ENCODE results near the gene CLRN1. TPM values are rescaled to one million over a fixed set of nuclear protein-coding genes. Genes with fewer than 3 reads are reported as not detected.
"Not testable (repeated sequence)": the region's sequence is repeated elsewhere in the genome, so short reads cannot be mapped to it uniquely, and the experiment has no call there.

Gene CLRN1
- total and polyA plus RNA-seq, 4 donors: not detected

DNA sequence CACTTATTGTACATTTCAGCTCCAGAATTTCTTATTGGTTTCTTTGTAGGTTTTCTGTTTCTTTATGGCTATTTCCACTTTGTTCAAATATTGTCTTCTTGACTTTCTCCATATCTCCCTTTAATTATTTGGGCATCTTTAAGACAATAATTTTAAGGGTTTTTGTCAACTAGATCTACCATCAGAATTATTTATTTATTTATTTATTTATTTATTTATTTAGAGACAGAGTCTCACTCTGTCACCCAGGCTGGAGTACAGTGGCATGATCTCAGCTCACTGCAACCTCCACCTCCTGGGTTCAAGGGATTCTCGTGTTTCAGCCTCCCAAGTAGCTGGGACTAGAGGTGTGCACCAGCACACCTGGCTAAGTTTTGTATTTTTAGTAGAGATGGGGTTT lies 15.9 kb upstream of the CLRN1 start:
- H3K4me1 ChIP-seq (ENCODE audit: control insufficient read depth in 1 of 2, insufficient read depth in 2 of 2, low read length in 2 of 2); intact Hi-C loops (cut with DNase I); H3K9me3 ChIP-seq (ENCODE audit: control insufficient read depth, low read length); ATAC-seq (ENCODE audit: low FRiP score); H3K36me3 ChIP-seq (ENCODE audit: control insufficient read depth in 1 of 2, insufficient read depth in 2 of 2, low read length in 1 of 2); DNase-seq; H3K27me3 ChIP-seq (ENCODE audit: control insufficient read depth in 1 of 2, insufficient read depth in 2 of 2, low read length in 1 of 2); H3K4me3 ChIP-seq (ENCODE audit: low read length in 2 of 2); H3K27ac ChIP-seq (ENCODE audit: low read depth in 1 of 2, low read length in 2 of 2): not testable (repeated sequence)
- 85 to 92% methylated on average over 1 of the region's 1 CpG for WGBS, 2 donors

DNA sequence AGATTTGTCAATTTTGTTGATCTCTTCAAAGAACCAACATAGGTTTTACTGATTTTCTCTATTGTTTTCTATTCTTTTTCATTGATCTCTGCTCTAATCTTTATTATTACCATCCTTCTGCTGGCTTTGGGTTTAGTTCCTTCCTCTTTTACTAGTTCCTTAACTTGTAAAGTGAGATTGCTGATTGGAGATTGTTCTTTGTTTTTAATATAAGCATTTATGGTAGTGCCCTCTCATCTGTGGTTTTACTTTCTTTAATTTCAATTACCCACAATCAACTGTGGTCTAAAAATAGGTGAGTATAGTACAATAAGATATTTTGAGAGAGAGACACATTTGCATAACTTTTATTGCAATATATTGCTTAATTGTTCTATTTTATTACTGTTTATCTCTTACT lies 13.2 kb upstream of the CLRN1 start:
- DNase-seq (no peak), ATAC-seq (ENCODE audit: low FRiP score) (no peak)
- Histone ChIP-seq H3K4me1 (ENCODE audit: control insufficient read depth in 1 of 2, insufficient read depth in 2 of 2, low read length in 2 of 2) (no peaks in the 10 kb centered on the region), H3K9me3 (ENCODE audit: control insufficient read depth, low read length) (peaks cover 1% of the 10 kb centered on the region), H3K27me3 (ENCODE audit: control insufficient read depth in 1 of 2, insufficient read depth in 2 of 2, low read length in 1 of 2) (no peaks in the 10 kb centered on the region), H3K4me3 (ENCODE audit: low read length in 2 of 2) (no peak overlapping the region), H3K27ac (ENCODE audit: low read depth in 1 of 2, low read length in 2 of 2) (no peak overlapping the region), H3K36me3 (ENCODE audit: control insufficient read depth in 1 of 2, insufficient read depth in 2 of 2, low read length in 1 of 2) (no peaks in the 10 kb centered on the region)
- intact Hi-C loops (cut with DNase I): no loop called here

DNA sequence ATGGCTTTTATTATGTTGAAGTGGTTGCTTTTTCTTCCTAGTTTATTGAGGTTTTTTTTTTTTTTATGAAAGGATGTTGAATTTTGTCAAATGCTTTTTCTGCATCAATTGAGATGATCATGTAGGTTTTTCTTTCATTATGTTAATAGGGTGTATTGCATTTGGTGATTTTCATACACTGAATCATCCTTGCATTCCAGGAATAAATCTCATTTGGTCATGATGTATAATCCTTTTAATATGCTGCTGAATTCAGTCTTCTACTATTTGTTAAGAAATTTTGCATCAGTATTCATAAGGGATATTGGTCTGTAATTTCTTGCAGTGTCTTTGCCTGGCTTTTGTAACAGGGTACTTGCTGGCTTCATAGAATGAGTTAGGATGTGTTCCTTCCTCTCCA lies 11.5 kb upstream of the CLRN1 start:
- Histone ChIP-seq H3K4me3 (ENCODE audit: low read length in 2 of 2) (no peak overlapping the region), H3K36me3 (ENCODE audit: control insufficient read depth in 1 of 2, insufficient read depth in 2 of 2, low read length in 1 of 2) (no peaks in the 10 kb centered on the region), H3K27ac (ENCODE audit: low read depth in 1 of 2, low read length in 2 of 2) (no peak overlapping the region), H3K27me3 (ENCODE audit: control insufficient read depth in 1 of 2, insufficient read depth in 2 of 2, low read length in 1 of 2) (no peaks in the 10 kb centered on the region), H3K9me3 (ENCODE audit: control insufficient read depth, low read length) (no peaks in the 10 kb centered on the region), H3K4me1 (ENCODE audit: control insufficient read depth in 1 of 2, insufficient read depth in 2 of 2, low read length in 2 of 2) (no peaks in the 10 kb centered on the region)
- intact Hi-C loops (cut with DNase I): no loop called here
- ATAC-seq (ENCODE audit: low FRiP score) (no peak), DNase-seq (no peak)

DNA sequence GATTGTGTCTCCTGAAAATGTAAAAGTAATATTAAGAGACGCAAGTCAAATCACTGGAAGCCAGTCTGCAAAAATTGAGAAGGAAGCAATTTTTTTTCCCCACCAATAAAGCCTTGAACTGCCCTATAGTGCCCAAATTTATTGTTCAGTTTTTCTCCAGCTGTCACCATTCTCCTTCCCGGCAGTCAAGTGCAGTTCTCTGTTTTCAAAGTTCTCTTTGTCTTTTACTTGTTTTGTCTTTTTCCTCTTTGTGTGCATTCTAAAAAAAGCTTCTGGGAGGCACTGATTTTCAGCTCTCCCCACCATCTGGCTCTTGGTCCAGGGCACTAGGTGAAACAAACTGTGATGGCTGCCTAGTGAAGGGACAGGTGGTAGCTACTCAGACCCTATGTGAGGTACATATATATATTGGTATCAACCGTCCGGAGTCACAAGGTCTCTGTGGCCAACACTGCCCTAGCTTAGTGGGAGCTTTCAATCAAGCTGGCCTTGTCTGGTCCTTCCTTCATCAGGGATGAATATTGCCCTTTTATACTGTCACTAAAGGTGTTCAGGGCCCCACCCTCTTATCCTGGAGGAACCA lies 6.1 kb upstream of the CLRN1 start:
- no peaks in the 10 kb centered on the region for H3K27me3 ChIP-seq (ENCODE audit: control insufficient read depth in 1 of 2, insufficient read depth in 2 of 2, low read length in 1 of 2)
- no peaks in the 10 kb centered on the region for H3K36me3 ChIP-seq (ENCODE audit: control insufficient read depth in 1 of 2, insufficient read depth in 2 of 2, low read length in 1 of 2)
- intact Hi-C loops (cut with DNase I): no loop called here
- no peaks in the 10 kb centered on the region for H3K4me1 ChIP-seq (ENCODE audit: control insufficient read depth in 1 of 2, insufficient read depth in 2 of 2, low read length in 2 of 2)
- ATAC-seq (ENCODE audit: low FRiP score) (no peak), DNase-seq (no peak)
- no peak overlapping the region for H3K4me3 ChIP-seq (ENCODE audit: low read length in 2 of 2)
- 90 to 91% methylated on average over 4 of the region's 4 CpGs for WGBS, 2 donors
- no peak overlapping the region for H3K27ac ChIP-seq (ENCODE audit: low read depth in 1 of 2, low read length in 2 of 2)
- no peaks in the 10 kb centered on the region for H3K9me3 ChIP-seq (ENCODE audit: control insufficient read depth, low read length)

DNA sequence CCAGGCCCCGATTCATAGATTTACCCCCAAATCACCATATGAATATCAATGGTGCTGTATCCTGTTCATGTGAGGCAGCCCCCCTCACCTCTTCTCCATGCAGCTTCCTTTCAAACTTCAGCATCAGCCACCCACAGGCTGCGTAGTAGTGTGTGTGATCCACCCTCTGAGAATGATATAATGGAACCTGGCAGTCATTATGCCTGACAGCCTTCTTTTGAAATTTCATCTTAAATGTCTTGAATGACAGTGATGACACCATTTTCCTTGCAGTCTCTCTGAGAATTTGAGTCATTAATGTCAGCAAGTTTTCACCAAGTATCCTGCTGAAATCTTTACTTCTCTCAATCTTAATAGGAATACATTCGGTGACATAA lies 3.5 kb upstream of the CLRN1 start:
- Histone ChIP-seq H3K4me3 (ENCODE audit: low read length in 2 of 2) (no peak overlapping the region), H3K9me3 (ENCODE audit: control insufficient read depth, low read length) (no peaks in the 10 kb centered on the region), H3K4me1 (ENCODE audit: control insufficient read depth in 1 of 2, insufficient read depth in 2 of 2, low read length in 2 of 2) (no peaks in the 10 kb centered on the region), H3K27me3 (ENCODE audit: control insufficient read depth in 1 of 2, insufficient read depth in 2 of 2, low read length in 1 of 2) (no peaks in the 10 kb centered on the region), H3K36me3 (ENCODE audit: control insufficient read depth in 1 of 2, insufficient read depth in 2 of 2, low read length in 1 of 2) (no peaks in the 10 kb centered on the region), H3K27ac (ENCODE audit: low read depth in 1 of 2, low read length in 2 of 2) (no peak overlapping the region)
- DNase-seq: no peak
- no peak for ATAC-seq (ENCODE audit: low FRiP score)
- intact Hi-C loops (cut with DNase I): no loop called here
- WGBS, 2 donors: 62 to 69% methylated on average over 3 of the region's 3 CpGs

DNA sequence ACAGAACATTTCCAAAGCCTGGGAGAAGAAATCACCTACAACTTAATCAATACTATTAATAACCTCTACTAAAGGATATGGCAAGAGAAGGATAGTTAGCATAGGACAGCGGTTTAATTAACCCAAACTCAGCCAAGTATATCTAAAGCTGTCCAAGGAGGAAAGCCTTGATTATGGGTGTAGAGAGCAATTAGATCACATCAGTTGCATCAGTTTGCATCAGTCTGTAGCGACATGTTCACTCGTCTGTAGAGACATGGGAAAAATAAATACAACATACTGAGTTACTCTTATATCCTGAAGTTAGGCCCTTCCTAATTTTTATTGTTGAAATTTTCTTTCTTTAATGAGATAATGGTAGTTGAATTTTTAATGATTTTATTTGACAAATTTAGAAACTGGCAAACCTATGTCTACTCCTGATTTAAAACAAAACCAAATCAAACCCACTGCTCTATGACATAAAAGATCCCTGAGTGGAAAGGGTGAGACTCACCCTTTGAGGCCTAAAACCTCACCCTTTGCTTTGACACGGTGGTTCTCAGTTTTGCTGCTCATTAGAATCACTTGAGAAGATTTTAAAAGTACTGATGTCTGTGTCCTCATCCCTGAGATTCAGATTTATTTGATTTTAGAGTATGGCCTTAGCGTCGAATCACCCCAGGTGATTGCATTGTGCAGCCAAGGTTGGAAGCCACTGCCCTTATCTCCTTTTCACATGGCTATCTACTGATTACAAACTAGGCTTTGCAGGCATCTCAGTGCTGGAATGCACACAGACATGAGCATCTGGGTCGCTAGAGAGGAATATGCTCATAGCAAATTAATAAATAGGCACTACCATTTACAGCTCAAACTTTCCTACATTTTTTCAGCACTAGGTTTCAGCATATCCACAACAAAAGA lies 2.8 kb upstream of the CLRN1 start:
- intact Hi-C loops (cut with DNase I): no loop called here

DNA sequence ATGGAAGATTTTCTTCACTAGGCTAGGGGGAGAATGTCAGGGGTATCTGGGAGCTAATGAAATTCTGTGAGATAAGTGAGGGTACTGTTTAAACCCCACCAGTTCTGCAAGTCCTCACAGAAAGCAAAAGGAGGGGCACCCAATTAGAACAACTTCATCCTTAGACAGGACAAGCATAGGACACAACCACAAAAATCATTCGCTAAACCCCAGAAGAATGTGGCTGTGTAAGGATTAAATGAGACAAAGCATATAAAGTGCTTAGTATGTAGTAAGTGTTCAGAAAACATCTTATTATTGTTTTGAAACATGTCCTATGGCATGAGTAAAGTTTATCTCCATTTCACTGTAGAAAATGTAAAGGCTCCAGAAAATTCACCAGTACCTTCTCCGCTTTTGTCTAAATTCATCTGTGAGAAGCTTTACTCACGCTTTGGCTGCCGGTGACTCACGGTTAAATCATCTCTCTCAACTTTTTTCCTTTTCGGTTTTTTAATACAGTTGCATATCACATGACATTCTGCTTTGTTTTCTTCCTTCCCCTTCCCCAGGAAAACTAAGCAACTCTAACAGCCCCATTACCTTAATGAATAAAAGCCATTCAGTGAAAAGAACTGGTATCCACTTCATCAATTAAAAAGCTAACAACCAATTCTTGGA lies 1.7 kb downstream of the CLRN1 start:
- Histone ChIP-seq H3K4me3 (ENCODE audit: low read length in 2 of 2) (no peak overlapping the region), H3K4me1 (ENCODE audit: control insufficient read depth in 1 of 2, insufficient read depth in 2 of 2, low read length in 2 of 2) (no peaks in the 10 kb centered on the region), H3K27me3 (ENCODE audit: control insufficient read depth in 1 of 2, insufficient read depth in 2 of 2, low read length in 1 of 2) (no peaks in the 10 kb centered on the region), H3K27ac (ENCODE audit: low read depth in 1 of 2, low read length in 2 of 2) (no peak overlapping the region), H3K9me3 (ENCODE audit: control insufficient read depth, low read length) (no peaks in the 10 kb centered on the region), H3K36me3 (ENCODE audit: control insufficient read depth in 1 of 2, insufficient read depth in 2 of 2, low read length in 1 of 2) (no peaks in the 10 kb centered on the region)
- no peak for ATAC-seq (ENCODE audit: low FRiP score)
- DNase-seq: no peak
- WGBS, 2 donors: 55 to 59% methylated on average over 6 of the region's 6 CpGs
- intact Hi-C loops (cut with DNase I): no loop called here

More for the DNA sequence above, 2.8 kb upstream of the CLRN1 start:
- H3K9me3 ChIP-seq (ENCODE audit: control insufficient read depth, low read length): no peaks in the 10 kb centered on the region
- H3K4me1 ChIP-seq (ENCODE audit: control insufficient read depth in 1 of 2, insufficient read depth in 2 of 2, low read length in 2 of 2): no peaks in the 10 kb centered on the region
- H3K4me3 ChIP-seq (ENCODE audit: low read length in 2 of 2): no peak overlapping the region
- 72 to 76% methylated on average over 7 of the region's 7 CpGs for WGBS, 2 donors
- DNase-seq (no peak), ATAC-seq (ENCODE audit: low FRiP score) (no peak)
- H3K36me3 ChIP-seq (ENCODE audit: control insufficient read depth in 1 of 2, insufficient read depth in 2 of 2, low read length in 1 of 2): no peaks in the 10 kb centered on the region
- no peak overlapping the region for H3K27ac ChIP-seq (ENCODE audit: low read depth in 1 of 2, low read length in 2 of 2)
- H3K27me3 ChIP-seq (ENCODE audit: control insufficient read depth in 1 of 2, insufficient read depth in 2 of 2, low read length in 1 of 2): no peaks in the 10 kb centered on the region

DNA sequence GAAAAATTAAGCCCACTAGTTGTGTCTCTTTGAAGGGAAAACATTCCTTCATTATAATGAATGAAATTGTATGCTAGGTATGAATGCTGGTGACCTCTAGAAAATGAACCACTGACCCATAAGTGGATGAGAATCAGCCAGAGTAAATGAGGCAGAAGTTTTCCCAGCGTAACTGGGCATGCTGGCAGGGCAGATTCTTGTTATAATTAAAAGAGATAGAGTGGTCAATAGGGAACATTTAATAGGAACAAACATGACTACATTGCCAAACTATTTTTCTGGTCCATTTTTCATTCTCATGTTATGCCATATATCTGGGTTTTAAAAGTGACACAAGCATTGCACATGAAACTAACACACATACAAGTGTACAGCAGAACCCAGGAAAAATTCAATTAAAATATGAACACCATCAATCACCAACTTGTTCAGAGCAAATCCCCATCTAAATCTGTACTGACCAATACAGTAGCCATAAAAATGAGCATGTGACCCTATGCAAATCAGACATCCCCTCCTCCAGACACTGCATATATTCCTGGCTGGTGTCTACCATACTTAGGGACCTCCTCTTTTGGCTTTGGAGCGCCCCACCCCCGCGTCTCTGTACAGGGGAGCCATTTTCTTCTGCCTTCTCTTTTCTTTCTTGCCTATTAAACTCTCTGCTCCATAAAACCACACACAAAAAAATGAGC lies 4.0 kb downstream of the CLRN1 start:
- 74 to 79% methylated on average over 4 of the region's 4 CpGs for WGBS, 2 donors
- Histone ChIP-seq H3K4me1 (ENCODE audit: control insufficient read depth in 1 of 2, insufficient read depth in 2 of 2, low read length in 2 of 2) (no peaks in the 10 kb centered on the region), H3K36me3 (ENCODE audit: control insufficient read depth in 1 of 2, insufficient read depth in 2 of 2, low read length in 1 of 2) (no peaks in the 10 kb centered on the region), H3K27me3 (ENCODE audit: control insufficient read depth in 1 of 2, insufficient read depth in 2 of 2, low read length in 1 of 2) (no peaks in the 10 kb centered on the region), H3K9me3 (ENCODE audit: control insufficient read depth, low read length) (no peaks in the 10 kb centered on the region), H3K27ac (ENCODE audit: low read depth in 1 of 2, low read length in 2 of 2) (no peak overlapping the region), H3K4me3 (ENCODE audit: low read length in 2 of 2) (no peak overlapping the region)
- intact Hi-C loops (cut with DNase I): no loop called here
- ATAC-seq (ENCODE audit: low FRiP score): no peak
- no peak for DNase-seq

Measured in aorta (tissue), 5 donors.